Epithelial cell of esophagus (primary cell): ENCODE measurements around the gene ATCAY.

Experiments used
- DNase-seq: peaks from one replicate; pipeline ENCODE4 v3.0.0; 2010; ENCODE audit warnings: low read depth
- H3K4me3 ChIP-seq: 2 replicates; pipeline ENCODE4 v1.5.1; 2011; ENCODE audit warnings: mild to moderate bottlenecking, low read length, control low read depth
- CTCF ChIP-seq: IDR thresholded peaks from 2 replicates; pipeline ENCODE4 v1.5.1; 2011; ENCODE audit warnings: low read depth, mild to moderate bottlenecking, low read length, control low read depth, inconsistent platforms; ENCODE audit not compliant: insufficient read depth; ENCODE audit errors: missing control alignments

The ATCAY gene

GRCh38 chr19:3975144-3975543 is 94.7 kb downstream of the ATCAY start:
- DNase-seq, result no peak
- no peak overlapping the region for H3K4me3 ChIP-seq

GRCh38 chr19:3975637-3976087 is 95.2 kb downstream of the ATCAY start:
- no peak for TF ChIP-seq CTCF
- H3K4me3 ChIP-seq, result no peak overlapping the region
- no peak for DNase-seq

More at GRCh38 chr19:3975144-3975543, 94.7 kb downstream of the ATCAY start:
- TF ChIP-seq CTCF, result no peak

- no peak for TF ChIP-seq CTCF
- no peak for DNase-seq
- H3K4me3 ChIP-seq, result no peak overlapping the region
Observed at GRCh38 chr19:3976495-3977241, 96.2 kb downstream of the ATCAY start.
